Trophoblast cell (in vitro differentiated cells and primary cell): ENCODE data around the gene AZGP1.
"Not testable (repeated sequence)": the region's sequence is repeated elsewhere in the genome, so short reads cannot be mapped to it uniquely, and the experiment has no call there.

Experiments used
- DNase-seq, 2 donors: peaks; one replicate each; pipeline ENCODE4 v3.0.0-alpha.2; 2016
- H2AFZ ChIP-seq: 2 replicates; pipeline ENCODE4 v1.6.1; 2013; ENCODE audit warnings: low read length, moderate library complexity, mild to moderate bottlenecking; ENCODE audit not compliant: insufficient read depth, poor library complexity
- H2AK5ac ChIP-seq: 2 replicates; pipeline ENCODE4 v1.6.1; 2013; ENCODE audit warnings: mild to moderate bottlenecking, low read length
- H2BK120ac ChIP-seq: 2 replicates; pipeline ENCODE4 v1.6.1; 2013; ENCODE audit warnings: low read length, mild to moderate bottlenecking, moderate library complexity; ENCODE audit not compliant: insufficient read depth, poor library complexity
- H2BK12ac ChIP-seq: 2 replicates; pipeline ENCODE4 v1.6.1; 2013; ENCODE audit warnings: mild to moderate bottlenecking, low read length, moderate library complexity
- H2BK5ac ChIP-seq: 2 replicates; pipeline ENCODE4 v1.6.1; 2013; ENCODE audit warnings: low read length, low read depth, moderate library complexity, mild to moderate bottlenecking; ENCODE audit not compliant: poor library complexity
- H3K14ac ChIP-seq: 2 replicates; pipeline ENCODE4 v1.6.1; 2013; ENCODE audit warnings: mild to moderate bottlenecking, low read length
- H3K18ac ChIP-seq: 2 replicates; pipeline ENCODE4 v1.6.1; 2013; ENCODE audit warnings: mild to moderate bottlenecking, low read length
- H3K23ac ChIP-seq: 2 replicates; pipeline ENCODE4 v1.6.1; 2013; ENCODE audit warnings: low read length
- H3K27ac ChIP-seq: 2 replicates; pipeline ENCODE4 v1.5.1; 2013; ENCODE audit warnings: low read depth, mild to moderate bottlenecking, inconsistent platforms, low read length, moderate library complexity
- H3K27me3 ChIP-seq: 2 replicates; pipeline ENCODE4 v1.6.1; 2013; ENCODE audit warnings: inconsistent platforms, mild to moderate bottlenecking, low read length, moderate library complexity; ENCODE audit not compliant: insufficient read depth
- H3K36me3 ChIP-seq, 2 experiments: 1 replicate in 1 of 2; 2 replicates in 1 of 2; pipeline ENCODE4 v1.6.1; 2013; ENCODE audit warnings: low read length in 2 of 2, mild to moderate bottlenecking in 2 of 2, moderate library complexity in 1 of 2; ENCODE audit not compliant: insufficient read depth in 2 of 2, control insufficient read depth in 1 of 2
- H3K4ac ChIP-seq: 2 replicates; pipeline ENCODE4 v1.6.1; 2013; ENCODE audit warnings: low read depth, mild to moderate bottlenecking, low read length, moderate library complexity
- H3K4me1 ChIP-seq, 2 experiments: 1 replicate in 1 of 2; 2 replicates in 1 of 2; pipeline ENCODE4 v1.6.1; 2013; ENCODE audit warnings: low read length in 2 of 2, mild to moderate bottlenecking in 2 of 2, moderate library complexity in 1 of 2; ENCODE audit not compliant: insufficient read depth in 2 of 2, control insufficient read depth in 1 of 2
- H3K4me2 ChIP-seq: 2 replicates; pipeline ENCODE4 v1.6.1; 2013; ENCODE audit warnings: inconsistent platforms, mild to moderate bottlenecking, low read length, moderate library complexity
- H3K4me3 ChIP-seq: 2 replicates; pipeline ENCODE4 v1.5.1; 2013; ENCODE audit warnings: mild to moderate bottlenecking, low read depth, low read length, inconsistent platforms
- H3K79me1 ChIP-seq: one replicate; pipeline ENCODE4 v1.6.1; 2013; ENCODE audit warnings: low read length
- H3K79me2 ChIP-seq: 2 replicates; pipeline ENCODE4 v1.6.1; 2013; ENCODE audit warnings: low read length, mild to moderate bottlenecking; ENCODE audit not compliant: control insufficient read depth, insufficient read depth, poor library complexity
- H3K9ac ChIP-seq: 2 replicates; pipeline ENCODE4 v1.6.1; 2013; ENCODE audit warnings: mild to moderate bottlenecking, low read length
- H3K9me3 ChIP-seq: 2 replicates; pipeline ENCODE4 v1.6.1; 2013; ENCODE audit warnings: low read depth, mild to moderate bottlenecking, control low read depth, inconsistent platforms, low read length; ENCODE audit not compliant: insufficient read depth
- H4K12ac ChIP-seq: 2 replicates; pipeline ENCODE4 v1.6.1; 2013; ENCODE audit warnings: low read depth, mild to moderate bottlenecking, low read length, moderate library complexity
- H4K8ac ChIP-seq: 2 replicates; pipeline ENCODE4 v1.6.1; 2013; ENCODE audit warnings: low read depth, mild to moderate bottlenecking, low read length, moderate library complexity
- H4K91ac ChIP-seq: one replicate; pipeline ENCODE4 v1.6.1; 2013; ENCODE audit warnings: low read depth, mild to moderate bottlenecking, low read length, moderate library complexity
- WGBS: extraction: QIAGEN DNeasy Blood & Tissue Kit; methylation state at CpG from one replicate; pipeline ENCODE4 v1.1.7; 2013; ENCODE audit warnings: missing lambda C conversion rate; ENCODE audit not compliant: insufficient read length, insufficient coverage; ENCODE audit errors: extremely low coverage; 5-methylcytosine and 5-hydroxymethylcytosine counted together

Gene AZGP1

GRCh38 chr7:99996755-99997544, 21.1 kb upstream of the AZGP1 start:
- Histone ChIP-seq H3K23ac (no peak overlapping the region), H3K14ac (no peak overlapping the region), H4K91ac (peak overlapping the region; percentile 48), H2AFZ (no peak overlapping the region), H3K9ac (no peak overlapping the region), H4K12ac (peak overlapping the region; percentile 17), H3K4me3 (no peak overlapping the region), H3K79me2 (no peaks in the 10 kb centered on the region), H3K4me1 (no peaks in the 10 kb centered on the region), H3K4me2 (peak overlapping the region; percentile 40), H2BK12ac (no peak overlapping the region), H3K36me3 (no peaks in the 10 kb centered on the region), H2AK5ac (no peak overlapping the region), H4K8ac (peak overlapping the region; percentile 24), H3K4ac (no peak overlapping the region), H3K18ac (no peak overlapping the region), H2BK5ac (no peak overlapping the region), H3K79me1 (no peaks in the 10 kb centered on the region), H3K27ac (no peak overlapping the region), H3K9me3 (no peaks in the 10 kb centered on the region), H3K27me3 (no peaks in the 10 kb centered on the region), H2BK120ac (no peak overlapping the region)
- no peak for DNase-seq
- WGBS: no CpG with 5 or more reads among the region's 15 CpGs

- Histone ChIP-seq H3K23ac (no peak overlapping the region), H3K9ac (no peak overlapping the region), H3K79me1 (no peaks in the 10 kb centered on the region), H4K8ac (no peak overlapping the region), H3K4me2 (no peak overlapping the region), H3K9me3 (no peaks in the 10 kb centered on the region), H3K79me2 (no peaks in the 10 kb centered on the region), H2BK5ac (no peak overlapping the region), H3K14ac (no peak overlapping the region), H3K4ac (no peak overlapping the region), H4K12ac (no peak overlapping the region), H2BK120ac (no peak overlapping the region), H3K27me3 (no peaks in the 10 kb centered on the region), H3K27ac (no peak overlapping the region), H3K18ac (no peak overlapping the region), H2AK5ac (no peak overlapping the region), H3K4me1 (no peaks in the 10 kb centered on the region), H3K36me3 (no peaks in the 10 kb centered on the region), H4K91ac (peak overlapping the region; percentile 19), H2BK12ac (no peak overlapping the region), H3K4me3 (no peak overlapping the region), H2AFZ (no peak overlapping the region)
- no CpG with 5 or more reads among the region's 8 CpGs for WGBS
- DNase-seq: no peak
These were observed 19.0 kb upstream of the AZGP1 start for GRCh38 chr7:99994819-99995218.

- no CpG with 5 or more reads among the region's 21 CpGs for WGBS
- Histone ChIP-seq H3K79me1 (no peaks in the 10 kb centered on the region), H4K8ac (no peak overlapping the region), H3K27me3 (no peaks in the 10 kb centered on the region), H3K36me3 (no peaks in the 10 kb centered on the region), H2BK5ac (no peak overlapping the region), H3K14ac (no peak overlapping the region), H3K4ac (no peak overlapping the region), H2BK120ac (no peak overlapping the region), H3K4me2 (no peak overlapping the region), H2BK12ac (no peak overlapping the region), H3K79me2 (no peaks in the 10 kb centered on the region), H3K18ac (no peak overlapping the region), H4K12ac (no peak overlapping the region), H4K91ac (no peak overlapping the region), H2AFZ (no peak overlapping the region), H2AK5ac (no peak overlapping the region), H3K27ac (no peak overlapping the region), H3K23ac (no peak overlapping the region), H3K9me3 (no peaks in the 10 kb centered on the region), H3K4me3 (no peak overlapping the region), H3K9ac (no peak overlapping the region), H3K4me1 (no peaks in the 10 kb centered on the region)
- DNase-seq: no peak
These were observed 16.7 kb upstream of the AZGP1 start for GRCh38 chr7:99992330-99993038.

- H3K27me3 ChIP-seq, H3K18ac ChIP-seq, H3K4me3 ChIP-seq, H3K79me2 ChIP-seq, H3K9me3 ChIP-seq, H3K9ac ChIP-seq, DNase-seq, H3K79me1 ChIP-seq, H3K36me3 ChIP-seq, H3K4me2 ChIP-seq, H3K23ac ChIP-seq, H2BK12ac ChIP-seq, H3K27ac ChIP-seq, H4K8ac ChIP-seq, H3K14ac ChIP-seq, H4K91ac ChIP-seq, H2BK120ac ChIP-seq, H2AK5ac ChIP-seq, H2BK5ac ChIP-seq, H3K4me1 ChIP-seq, H3K4ac ChIP-seq, H4K12ac ChIP-seq, H2AFZ ChIP-seq: not testable (repeated sequence)
- no CpG with 5 or more reads among the region's 6 CpGs for WGBS
These were observed 15.7 kb upstream of the AZGP1 start for GRCh38 chr7:99991543-99991942.
